Hematopoietic multipotent progenitor cell treated with erythropoietin and hydrocortisone succinate and interleukin-3 and kit ligand, for 15 days (in vitro differentiated cells): ENCODE results near the gene MAP4K3.

Experiments
- DNase-seq: peaks from one replicate; pipeline ENCODE4 v3.0.0-alpha.2; 2015; ENCODE audit warnings: low spot score

MAP4K3 gene

DNA sequence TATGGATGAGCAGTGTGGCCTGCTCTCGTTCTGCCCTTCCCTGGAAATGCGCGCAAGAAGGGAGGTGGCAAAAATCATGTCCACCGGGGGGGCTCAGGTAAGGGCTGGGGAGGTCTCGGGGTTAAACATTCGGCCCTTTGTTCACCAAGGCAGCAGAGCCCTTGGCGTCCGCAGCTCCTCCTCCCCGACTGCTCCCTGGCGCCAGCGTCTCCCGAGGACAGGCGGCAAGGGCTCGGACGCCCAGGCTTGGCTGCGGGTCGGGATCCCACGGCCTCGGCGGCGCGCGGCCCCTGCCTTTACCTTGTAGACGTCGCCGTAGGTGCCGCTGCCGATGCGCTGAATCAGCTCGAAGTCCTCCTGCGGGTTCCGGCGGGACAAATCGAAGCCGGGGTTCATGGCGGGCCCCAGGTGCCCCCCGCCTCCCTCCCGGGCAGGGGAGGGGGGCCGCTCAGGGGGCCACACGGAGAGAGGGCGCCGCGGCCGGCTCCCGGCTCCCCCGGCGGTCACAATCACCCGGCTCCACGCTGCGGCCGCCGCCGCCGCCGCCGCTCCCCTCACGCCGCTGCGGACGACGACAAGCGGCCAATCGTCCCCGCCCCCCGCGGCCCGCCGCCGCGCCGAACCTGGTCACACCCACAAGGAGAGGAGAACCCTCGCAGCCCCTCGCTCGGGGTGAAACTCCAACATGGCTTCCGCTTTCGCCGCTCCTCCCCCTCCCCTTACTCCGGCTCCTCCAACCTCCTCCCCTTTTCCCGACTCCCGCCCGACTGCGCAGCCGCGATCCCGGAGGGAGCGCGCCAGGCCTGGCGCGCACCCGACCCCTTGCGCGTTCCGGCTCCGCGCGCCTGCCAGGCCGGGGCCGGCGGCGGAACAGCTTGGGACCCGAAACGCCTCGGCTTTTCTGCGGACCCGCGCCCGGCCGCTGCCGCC is at the start of gene MAP4K3:
Gene MAP4K3, minus strand, starts transcription at position 694 of the 930 bp plus-strand sequence. Its CDS starts 298 bp downstream, at position 396.
- peak; percentile 49 for DNase-seq

DNA sequence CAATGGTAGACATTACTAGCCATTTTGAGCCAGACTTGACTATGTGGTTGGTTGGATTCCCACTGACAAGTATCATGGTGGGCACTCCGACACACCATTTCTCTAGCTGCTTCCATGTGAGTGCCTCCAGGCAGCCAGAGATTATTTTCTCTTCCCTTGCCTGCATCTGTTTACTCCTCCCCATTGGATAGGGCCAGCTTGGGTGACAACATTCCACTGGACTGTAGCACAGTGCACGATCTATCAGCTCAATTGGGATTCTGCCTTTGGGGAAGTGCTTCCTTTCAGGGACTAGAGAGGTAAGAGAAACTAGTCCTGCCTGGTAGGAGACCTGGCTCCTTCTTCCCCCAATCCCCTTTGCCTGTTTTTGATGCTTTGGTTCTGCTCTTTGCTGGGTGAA is 49.0 kb upstream of the MAP4K3 start:
- no peak for DNase-seq

DNA sequence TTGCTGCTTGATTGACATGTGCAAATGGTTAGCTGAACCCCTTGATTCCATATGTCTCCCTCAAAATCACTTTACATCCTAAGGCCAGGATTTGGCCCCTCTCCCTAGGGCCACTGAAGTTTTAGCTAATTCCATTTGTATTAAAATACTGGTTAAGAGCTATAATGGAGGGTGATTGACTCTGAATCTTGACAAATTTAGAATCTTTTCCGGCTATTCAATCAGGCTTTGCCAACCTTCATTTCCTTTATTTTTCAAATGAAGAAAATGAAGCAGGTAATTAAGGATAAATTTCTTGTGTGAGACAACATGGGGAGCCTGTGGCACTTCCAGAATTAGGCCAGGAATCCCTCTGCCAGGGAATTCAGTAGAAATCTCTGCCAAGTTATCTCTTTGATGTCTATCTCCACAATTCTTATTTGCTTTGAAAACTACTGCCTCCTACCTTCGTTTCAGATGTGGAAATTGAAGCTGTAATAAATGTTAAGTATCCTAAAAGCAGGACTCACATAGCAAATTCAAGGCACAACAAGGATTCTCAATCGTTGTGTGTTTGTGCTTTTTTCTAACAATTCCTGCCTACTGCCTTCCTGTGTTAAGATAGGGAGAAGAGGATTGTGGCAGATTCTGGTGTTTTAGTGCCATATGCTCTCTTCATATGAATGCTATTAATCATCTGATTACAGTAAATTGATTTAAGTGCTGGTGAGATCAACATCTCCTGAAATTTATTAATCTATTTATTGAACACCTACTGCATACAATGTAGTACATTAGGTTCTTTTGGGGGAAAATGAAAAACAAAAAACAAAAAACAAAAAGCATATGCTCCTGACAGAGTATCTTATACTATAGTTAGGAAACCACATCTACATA is 47.8 kb upstream of the MAP4K3 start:
- DNase-seq = no peak

DNA sequence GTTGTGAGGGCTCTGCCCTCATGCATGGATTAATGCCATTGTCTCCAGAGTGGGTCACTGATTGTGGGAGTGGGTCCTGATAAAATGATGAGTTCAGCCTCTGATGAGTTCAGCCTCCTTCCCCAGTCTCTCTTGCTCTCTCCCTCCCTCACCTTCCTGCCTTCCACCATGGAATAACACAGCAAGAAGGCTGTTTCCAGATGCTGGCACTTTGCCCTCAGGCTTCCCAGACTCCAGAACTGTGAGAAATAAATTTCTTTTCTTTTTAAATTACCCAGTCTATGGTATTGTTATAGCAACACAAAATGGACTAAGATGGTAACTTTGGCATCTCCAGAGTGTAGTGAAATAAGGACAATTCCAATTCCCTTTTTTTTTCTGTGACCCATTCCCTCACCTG is 47.1 kb upstream of the MAP4K3 start:
- no peak for DNase-seq

DNA sequence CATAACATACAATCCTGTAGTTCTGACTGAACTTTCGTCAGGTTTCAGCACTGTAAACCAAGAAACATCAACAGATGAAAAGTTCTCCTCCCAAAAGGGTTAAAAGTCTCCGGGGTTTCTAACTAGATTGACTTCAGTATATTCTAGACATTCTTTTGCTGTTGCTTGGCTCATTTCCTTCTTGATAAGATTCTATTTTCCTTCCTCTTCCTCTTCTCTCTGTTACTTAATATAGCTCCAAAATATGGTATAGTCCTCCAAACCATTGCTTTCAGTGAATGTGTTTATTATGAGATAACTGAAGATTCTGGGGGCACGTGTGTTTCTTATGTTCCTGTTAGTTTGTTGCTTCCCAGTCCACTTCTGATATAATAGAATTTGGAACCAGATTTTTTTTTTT is 46.4 kb upstream of the MAP4K3 start:
- DNase-seq = no peak

DNA sequence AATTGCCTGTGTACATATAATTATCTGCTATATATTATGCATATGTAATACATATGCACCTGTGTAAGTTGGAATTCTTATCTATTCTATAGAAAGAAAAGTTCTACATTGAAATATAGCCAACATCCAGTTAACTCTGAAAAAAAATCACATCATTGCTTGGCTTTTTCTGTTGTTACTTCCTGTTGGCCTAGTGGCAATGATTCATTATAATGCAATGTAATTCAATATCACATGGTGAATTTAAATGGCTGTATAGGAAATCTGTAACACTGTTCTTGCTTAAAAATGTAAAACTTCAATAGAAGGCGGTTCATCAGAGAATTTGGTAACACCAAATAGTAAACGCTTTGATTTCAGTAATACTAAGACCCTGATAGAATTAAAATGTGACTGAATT is 44.5 kb upstream of the MAP4K3 start:
- DNase-seq = no peak

DNA sequence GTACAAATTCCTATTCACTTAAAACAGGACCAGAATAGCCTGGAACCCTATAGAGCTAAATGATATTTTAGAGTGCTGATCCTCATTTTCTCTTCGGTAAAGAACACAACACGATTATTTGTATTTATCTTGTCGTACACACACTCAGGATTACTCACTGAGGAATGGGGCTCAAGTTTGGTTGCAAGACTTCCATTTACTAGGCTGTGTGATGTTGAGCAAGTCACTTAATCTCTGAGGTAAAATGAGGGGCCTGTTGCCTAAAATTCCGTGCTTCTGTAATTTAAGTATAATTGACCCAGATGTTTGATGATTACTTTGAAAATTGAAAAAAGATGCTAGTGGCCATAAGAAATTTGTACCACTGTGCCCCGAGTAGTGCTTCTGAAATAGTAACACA is 42.6 kb upstream of the MAP4K3 start:
- no peak for DNase-seq

DNA sequence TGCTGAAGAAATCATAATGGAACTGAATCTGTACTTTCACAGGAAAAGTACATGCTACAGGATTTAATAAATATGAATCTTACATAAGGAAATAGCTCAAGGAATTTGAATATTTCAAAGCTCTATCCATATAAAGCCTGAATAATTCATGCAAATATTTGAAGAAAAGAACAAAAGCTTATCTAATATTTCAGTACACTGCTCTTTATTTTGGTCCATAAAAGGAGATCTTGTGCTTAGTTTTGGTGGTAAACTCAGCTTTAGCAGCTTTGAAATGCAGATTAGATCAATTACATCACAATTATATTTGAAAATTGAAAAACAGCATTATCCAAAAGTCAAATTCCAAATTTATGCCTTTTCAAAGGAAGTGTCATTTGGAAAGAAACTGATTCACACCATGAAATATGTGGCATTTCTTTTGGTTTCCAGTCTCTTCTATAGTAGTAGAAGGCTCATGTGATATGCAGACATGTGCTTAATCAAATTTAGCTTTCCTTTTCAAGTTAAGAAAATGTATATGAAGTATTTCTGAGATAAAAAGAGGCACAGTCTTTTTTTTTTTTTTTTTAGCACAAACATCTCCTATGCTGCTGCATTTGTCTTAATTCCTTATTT is 42.1 kb upstream of the MAP4K3 start:
- DNase-seq = no peak

DNA sequence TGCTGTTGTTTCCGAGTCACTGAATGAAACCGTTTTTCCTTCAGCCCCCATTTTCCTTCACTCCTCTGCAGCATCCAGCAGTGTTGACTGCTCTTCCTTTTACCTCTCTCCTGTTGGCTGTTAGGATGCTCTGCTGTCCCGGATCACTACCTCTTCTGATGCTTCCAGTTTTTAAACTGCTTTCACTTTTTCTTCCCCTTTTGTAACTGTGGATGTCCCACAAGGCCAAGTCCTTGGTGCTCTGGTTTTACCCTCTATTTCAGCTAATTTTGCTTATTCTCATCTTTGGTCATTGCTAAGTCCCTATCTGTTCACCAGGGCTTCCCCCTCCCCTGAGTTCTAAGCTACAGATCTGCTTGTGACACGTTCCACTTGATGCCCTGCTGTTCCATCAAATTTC is 39.4 kb upstream of the MAP4K3 start:
- no peak for DNase-seq

DNA sequence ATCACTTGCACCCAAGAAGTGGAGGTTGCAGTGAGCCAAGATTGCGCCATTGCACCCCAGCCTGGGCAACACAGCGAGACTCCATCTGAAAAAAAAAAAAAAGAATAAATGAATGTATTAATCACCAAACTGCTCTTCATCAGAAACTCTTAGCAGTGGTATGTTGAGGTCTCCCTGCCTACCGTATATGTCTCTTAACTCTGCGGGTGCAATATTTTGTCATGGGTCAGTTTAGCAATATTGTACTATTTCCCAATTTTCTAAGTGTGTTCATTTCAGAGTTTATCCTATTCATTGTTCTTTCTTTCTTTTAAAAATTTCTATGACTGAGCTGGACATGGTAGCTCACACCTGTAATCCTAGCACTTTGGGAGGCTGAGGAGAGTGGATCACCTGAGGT is 37.9 kb upstream of the MAP4K3 start:
- no peak for DNase-seq

DNA sequence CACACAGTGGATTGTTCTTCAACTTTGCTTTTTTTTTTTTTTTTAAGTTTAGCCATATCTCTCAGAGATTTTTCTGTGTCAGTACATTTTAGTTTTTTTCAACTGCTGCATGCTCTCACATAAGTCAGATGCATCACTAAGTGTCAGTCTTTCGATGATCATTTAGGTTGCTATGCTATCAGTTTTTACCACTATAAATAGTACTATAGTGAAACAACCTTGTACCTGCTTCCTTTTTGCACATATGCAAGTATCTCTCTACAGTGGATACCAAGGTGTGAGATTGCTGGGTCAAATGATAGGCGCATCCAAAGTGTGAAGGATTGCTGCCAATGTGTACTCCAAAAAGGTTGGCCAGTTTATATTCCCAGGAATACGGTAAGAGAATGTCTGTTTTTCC is 33.5 kb upstream of the MAP4K3 start:
- DNase-seq = no peak

DNA sequence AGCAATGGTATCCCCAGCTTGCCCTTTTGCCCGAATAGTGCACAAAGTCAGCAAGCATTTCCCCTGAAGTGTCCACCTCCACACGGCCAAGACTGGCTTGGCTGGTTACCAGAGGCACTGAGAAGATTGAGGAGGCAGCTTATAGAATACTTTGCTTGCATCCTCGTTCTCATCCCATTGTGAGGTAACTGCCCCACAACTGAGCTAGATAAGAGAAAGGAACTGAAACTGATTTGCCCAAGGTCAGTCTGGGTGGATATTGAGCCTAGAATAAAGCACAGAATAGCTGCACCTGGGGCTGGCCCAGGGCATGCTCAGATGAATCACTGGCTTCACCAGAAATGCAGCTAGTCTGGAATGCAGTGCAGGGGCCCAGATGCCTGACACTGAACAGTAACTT is 32.7 kb upstream of the MAP4K3 start:
- DNase-seq = no peak

DNA sequence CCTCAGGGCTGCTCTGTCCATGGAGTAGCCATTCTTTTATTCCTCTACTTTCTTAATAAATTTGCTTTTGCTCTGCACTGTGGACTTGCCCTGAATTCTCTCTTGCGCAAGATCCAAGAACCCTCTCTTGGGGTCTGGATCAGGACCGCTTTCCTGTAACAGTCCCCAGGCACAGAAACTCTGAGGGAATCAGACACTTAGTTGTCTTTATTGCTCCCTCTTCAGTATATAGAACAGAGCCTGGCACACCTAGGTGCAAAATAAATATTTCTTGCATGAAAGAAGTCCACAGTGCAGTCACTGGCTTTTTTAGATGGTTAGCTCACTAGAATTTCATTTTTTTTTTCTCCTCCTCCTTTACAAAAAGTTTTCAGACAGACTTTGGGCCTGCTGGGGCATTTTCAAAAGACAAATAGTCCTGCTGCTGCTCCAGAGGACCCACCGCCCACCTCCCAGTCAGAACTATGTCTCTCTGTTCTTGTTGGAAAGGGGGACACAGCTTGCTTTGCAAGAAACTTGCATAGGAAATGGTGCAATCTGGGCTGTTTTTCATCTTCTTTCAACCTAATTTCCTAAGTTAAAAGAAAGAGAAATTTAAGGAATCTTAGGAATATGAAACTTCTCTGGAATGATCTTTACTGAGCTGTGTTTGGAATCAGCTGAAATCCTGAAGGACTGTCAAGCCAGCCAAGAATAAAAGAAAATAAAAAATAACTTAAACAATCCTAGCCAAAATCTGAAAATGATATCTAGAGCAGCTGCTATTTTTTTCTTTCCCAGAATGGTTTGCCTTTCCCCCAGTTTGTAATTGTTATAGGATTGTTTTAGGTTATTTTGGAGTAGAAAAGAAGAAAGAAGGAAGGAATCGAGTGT is 31.7 kb upstream of the MAP4K3 start:
- no peak for DNase-seq

DNA sequence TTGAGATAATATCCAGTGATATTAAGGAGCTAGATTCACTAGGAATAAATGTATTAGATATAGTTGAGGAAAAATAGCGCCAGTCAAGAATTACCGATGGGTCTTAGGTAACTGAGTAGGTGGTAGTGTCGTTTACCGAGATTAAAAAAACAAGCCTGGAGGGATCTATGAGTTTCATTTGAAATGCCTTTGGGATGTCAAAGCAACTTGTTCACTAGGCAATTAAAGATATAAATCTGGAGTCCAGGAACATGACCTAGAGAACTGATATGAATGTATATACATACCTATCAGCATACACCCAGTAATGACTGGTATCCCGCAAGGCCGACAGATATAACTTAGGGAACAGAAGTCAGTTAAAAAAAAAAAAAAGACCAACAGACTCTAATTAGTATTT is 29.2 kb upstream of the MAP4K3 start:
- no peak for DNase-seq

DNA sequence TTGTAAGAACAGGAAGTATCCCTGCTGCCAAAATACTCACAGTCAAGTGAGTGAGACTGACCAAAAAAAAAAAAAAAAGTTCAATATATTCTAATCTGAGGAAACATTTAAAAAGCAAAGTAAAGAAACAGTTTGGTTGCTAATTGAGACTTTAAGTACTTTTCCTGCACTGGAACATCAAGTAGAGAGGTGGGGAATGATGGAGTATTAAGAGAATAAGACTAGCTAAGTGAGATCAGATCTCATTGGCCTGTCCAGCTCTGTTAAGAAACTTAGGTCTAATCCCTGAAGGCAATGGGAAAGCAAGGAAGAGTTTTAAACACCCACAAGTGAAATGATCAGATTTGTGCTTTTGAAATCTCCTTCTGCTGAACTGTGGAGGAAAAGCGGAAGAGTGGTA is 27.8 kb upstream of the MAP4K3 start:
- no peak for DNase-seq

DNA sequence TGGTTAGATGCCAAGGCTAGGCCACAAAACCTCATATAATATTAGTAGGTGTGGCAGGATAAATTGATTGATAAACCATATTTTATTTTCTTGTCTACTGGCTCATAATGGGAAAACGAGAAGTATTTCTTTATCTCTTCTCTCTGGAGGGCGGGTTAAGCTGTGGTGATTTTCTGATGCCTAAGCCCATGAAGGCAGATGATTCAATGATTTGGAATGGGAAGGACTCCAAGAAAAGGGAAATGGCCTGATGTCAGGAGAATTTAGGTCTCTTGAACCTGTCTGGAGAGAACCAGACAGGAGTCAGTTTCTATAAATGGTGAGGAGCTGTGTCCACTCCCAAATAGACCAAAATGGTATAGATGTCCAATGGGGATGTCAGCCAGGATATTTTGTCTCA is 18.7 kb upstream of the MAP4K3 start:
- no peak for DNase-seq

DNA sequence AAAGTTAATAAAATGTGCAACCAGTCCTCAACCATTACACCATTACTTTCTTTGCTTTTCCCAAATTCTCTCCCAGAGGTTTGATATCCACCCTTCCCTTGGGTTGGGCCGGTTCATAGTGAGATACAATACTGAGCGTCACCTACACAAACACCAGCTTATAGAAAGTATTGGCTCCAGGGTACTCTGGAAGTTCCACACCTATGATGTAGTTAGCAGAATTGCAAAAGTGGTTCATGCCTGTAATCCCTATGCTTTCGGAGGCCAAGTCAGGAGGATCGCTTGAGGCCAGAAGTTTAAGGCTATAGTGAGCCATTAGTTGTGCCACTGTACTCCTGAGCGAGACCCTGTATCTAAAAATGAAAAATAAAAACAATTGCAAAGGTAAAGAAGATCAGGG is 15.3 kb upstream of the MAP4K3 start:
- DNase-seq = no peak

DNA sequence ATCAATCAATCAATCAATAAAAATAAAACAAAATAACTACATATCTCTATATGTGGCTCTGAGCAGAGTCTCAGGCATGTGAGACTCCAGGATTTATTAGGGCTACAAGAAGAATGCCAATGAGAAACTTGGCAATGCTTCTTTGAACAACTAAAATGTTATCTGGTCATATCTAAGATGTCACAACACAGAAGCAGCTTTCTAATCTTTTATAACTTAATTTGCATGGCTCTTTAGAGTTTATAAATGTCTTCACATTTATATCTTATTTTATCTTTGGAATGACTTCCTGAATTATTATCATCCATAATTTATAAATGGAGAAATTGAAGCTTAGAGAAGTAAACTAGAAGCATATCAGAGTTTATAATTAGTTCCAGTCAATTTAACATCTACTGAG is 14.9 kb upstream of the MAP4K3 start:
- DNase-seq = no peak

DNA sequence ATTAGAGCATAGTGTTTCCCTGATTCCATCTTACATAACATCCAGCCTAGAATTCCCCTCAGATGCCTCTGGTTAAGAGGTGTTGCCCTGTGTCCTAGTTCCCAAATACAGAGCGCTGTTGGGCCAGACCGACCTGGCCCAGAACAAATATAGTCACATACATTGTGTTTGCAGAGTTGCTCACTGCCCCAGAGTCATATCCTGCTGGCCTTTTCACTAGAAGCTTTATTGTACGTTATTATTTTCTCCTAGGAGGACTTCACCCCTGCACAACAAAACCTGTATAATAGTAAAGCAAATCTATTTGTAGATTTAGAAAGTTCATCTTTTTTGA is 11.1 kb upstream of the MAP4K3 start:
- no peak for DNase-seq

DNA sequence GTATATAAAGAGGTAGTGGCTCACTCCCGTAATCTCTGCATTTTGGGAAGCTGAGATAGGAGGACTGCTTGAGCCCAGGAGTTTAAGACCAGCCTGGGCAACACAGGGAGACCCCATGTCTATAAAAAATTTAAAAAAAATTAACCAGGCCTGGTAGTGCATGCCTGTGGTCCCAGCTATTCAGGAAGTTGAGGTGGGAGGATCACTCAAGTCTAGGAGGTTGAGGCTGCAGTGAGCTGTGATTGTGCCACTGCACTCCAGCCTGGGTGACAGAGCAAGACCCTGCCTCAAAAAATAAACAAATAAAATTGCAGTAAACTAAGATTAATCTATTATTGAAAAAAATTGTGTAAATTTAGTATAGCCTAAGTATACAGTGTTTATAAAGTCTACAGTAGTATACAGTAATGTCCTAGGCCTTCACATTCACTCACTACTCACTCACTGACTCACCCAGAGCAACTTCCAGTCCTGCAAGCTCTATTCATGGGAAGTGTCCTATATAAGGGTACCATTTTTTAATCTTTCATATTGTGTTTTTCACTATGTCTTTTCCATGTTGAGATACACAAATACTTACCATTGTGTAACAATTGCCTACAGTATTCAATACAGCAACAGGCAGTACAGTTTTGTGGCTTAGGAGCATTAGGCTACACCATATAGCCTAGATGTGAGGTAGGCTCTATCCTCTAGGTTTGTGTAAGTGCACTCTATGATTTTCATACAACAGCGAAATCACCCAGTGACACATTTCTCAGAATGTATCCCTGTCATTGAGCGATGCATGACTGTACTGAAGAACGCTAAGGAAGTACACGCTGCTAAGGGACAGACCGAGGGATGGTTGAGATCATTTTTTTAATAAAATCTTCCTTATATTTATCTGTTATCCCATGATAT is 10.4 kb upstream of the MAP4K3 start:
- DNase-seq = no peak

DNA sequence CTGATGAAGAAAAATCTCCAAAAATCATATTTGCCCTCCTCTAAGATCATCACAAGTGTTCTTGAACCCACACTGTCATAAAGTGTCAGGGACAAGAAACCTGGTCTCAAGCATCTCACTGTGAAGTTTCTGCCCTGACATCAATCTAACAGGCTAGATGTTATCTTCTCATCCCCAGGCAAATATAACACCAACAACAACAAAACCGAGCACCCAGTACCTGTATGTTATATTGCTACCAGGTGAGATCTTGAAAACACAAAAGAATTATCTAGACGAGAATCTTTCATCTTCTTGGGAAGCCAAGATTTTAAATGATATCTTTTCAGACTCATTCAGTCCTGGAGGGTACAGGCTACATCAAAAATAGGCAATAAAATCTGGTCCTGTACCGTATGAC is 8.8 kb upstream of the MAP4K3 start:
- DNase-seq = no peak
